Activated naive CD4-positive, alpha-beta T cell treated with anti-CD3 and anti-CD28 coated beads, Interleukin-2, amount 10 ng/mL, durations not matched to agents 7 days and 5 days (primary cell): ENCODE measurements around the gene TMEM131L.

ENCODE experiments used
- CTCF ChIA-PET: fragments of 350-600 bp; sonication (Branson Sonifier 250); formaldehyde crosslinking; loops from one replicate; lab custom pipeline; 2021; ENCODE audit warnings: antibody characterized with exemption; lab: Charles Lee
- DNase-seq: peaks from one replicate; pipeline ENCODE4 v3.0.0-alpha.2; 2020
- H3K27ac Mint-ChIP-seq: one replicate; pipeline ENCODE4 v1.8.0; 2021; ENCODE audit warnings: mild to moderate bottlenecking, moderate library complexity, mixed read lengths
- H3K27me3 Mint-ChIP-seq: one replicate; pipeline ENCODE4 v1.8.0; 2021; ENCODE audit warnings: mild to moderate bottlenecking, mixed read lengths
- H3K36me3 Mint-ChIP-seq: one replicate; pipeline ENCODE4 v1.8.0; 2021; ENCODE audit warnings: mixed read lengths
- H3K4me1 Mint-ChIP-seq: one replicate; pipeline ENCODE4 v1.8.0; 2021; ENCODE audit warnings: mixed read lengths
- H3K4me3 Mint-ChIP-seq: one replicate; pipeline ENCODE4 v1.8.0; 2021; ENCODE audit warnings: mild to moderate bottlenecking, moderate library complexity, mixed read lengths
- H3K9me3 Mint-ChIP-seq: one replicate; pipeline ENCODE4 v1.8.0; 2021; ENCODE audit warnings: mixed read lengths

TMEM131L gene

DNA sequence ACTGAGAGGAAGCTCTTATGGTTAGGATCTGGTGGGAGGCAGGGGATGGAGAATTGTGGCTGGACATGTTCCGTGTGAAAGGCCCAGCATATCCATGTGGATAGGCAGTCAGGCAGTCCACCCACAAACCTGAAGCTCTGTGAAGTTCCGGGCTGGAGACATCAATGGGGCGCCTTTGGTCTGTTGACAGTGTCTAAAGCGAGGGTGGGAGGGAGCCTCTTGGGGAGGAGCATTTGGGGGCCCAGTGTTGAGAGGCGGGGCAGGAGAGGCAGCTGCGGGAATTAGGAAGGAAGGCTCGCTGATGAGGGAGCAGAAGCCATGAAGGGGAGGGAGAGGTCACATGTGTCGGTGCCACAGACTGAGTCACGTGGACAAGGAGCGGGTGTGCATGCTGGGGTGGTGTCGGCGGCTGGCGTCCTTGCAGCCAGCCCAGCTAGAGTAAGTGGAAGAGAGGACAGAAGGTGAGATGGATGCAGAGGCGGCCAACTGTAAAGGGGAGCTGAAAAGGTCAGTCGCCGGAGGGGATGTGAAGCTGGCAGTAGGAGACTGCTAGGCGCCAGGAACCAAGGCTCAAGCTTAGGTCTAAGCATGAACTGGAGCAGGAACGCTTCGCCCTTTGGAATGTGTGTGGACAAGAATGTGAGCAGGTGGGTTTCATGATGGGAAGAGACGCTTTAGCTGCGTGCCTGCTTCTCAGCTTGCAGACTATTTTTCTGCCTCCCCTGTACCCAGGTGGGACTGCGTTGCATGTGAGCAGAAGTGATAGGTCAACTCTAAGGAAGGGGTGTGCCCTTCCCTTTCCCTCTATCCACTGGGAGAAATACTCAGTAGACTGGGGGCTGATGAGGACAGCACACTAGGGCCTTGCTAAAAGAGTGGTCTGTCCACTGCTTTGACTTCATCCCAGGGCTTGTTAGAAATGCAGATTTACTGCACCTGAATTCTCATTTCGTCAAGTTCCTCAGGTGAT lies 174.0 kb downstream of the TMEM131L start:
- H3K4me3 Mint-ChIP-seq = no peak overlapping the region
- peaks cover 1% of the 10 kb centered on the region for H3K9me3 Mint-ChIP-seq
- no peak for DNase-seq
- H3K4me1 Mint-ChIP-seq = peaks cover 9% of the 10 kb centered on the region
- H3K27me3 Mint-ChIP-seq = no peaks in the 10 kb centered on the region
- H3K27ac Mint-ChIP-seq = no peak overlapping the region
- H3K36me3 Mint-ChIP-seq = peaks cover 26% of the 10 kb centered on the region
- CTCF ChIA-PET = interaction anchor here (0.8 to 1.9 kb wide), 3 partner anchors 10 to 557 kb away, joined by 3 to 9 read pairs (median 3); no protein-coding TSS in a partner anchor

DNA sequence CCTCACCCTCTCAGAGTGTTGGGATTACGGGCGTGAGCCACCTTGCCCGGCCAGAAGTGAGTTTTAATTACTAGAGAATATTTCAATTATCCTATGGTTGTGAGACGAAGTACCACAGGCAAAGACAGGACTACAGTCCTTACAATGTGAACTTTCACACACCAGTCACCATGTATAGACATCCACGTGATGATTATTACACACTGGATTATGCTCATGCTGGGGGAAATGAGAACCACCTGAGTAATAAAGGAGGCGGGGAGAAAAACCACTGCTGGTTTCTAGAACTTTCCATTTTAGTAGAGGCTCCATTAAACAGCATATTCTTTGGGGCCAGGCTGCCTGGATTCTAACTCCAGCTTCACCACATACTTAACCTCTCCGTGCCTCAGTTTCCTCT lies 175.4 kb downstream of the TMEM131L start:
- H3K4me1 Mint-ChIP-seq = peaks cover 9% of the 10 kb centered on the region
- H3K4me3 Mint-ChIP-seq = no peak overlapping the region
- peaks cover 14% of the 10 kb centered on the region for H3K36me3 Mint-ChIP-seq
- H3K27me3 Mint-ChIP-seq = no peaks in the 10 kb centered on the region
- no peak overlapping the region for H3K27ac Mint-ChIP-seq
- CTCF ChIA-PET = interaction anchor here (0.8 kb wide), 1 partner anchor 298 kb away, joined by 3 read pairs; no protein-coding TSS in a partner anchor
- H3K9me3 Mint-ChIP-seq = peaks cover 1% of the 10 kb centered on the region
- DNase-seq = no peak

DNA sequence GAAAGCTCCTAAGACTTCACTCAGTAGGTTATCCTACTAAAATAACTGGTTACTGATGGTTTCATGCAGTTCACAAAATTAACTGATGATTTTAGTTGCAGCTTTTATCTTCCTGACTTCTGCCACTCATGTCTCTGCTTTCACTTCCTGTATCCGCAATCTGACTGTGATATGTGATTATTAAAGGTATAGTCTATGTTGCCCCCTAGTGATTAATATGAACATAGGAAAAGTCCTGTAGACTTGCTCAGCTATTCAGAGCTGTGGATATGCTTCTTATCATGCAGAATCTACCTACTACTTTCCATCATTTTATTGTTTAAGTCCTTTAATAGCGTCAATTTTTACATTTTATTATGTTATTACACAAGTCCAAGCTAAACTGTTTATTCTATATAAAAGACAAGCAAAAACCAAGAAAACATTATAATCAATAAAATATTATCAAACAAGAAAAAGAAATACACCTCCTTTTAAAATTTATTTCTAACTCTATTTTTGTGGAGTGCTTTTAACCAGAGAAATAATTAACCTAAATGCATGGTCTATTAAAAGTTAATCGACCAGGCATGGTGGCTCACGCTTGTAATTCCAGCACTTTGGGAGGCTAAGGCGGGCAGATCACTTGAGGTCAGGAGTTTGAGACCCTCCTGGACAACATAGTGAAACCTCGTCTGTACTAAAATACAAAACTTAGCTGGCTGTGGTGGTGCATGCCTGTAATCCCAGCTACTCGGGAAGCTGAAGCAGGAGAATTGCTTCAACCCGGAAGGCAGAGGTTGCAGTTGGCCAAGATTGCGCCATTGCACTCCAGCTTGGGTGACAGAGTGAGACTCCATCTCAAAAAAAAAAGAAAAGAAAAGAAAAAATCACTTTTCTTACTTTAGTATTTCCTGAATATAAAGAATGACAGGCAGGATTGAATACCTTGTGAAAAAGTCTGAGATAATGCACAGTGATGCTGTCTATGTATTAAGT lies 177.5 kb downstream of the TMEM131L start:
- H3K4me3 Mint-ChIP-seq = no peak overlapping the region

DNA sequence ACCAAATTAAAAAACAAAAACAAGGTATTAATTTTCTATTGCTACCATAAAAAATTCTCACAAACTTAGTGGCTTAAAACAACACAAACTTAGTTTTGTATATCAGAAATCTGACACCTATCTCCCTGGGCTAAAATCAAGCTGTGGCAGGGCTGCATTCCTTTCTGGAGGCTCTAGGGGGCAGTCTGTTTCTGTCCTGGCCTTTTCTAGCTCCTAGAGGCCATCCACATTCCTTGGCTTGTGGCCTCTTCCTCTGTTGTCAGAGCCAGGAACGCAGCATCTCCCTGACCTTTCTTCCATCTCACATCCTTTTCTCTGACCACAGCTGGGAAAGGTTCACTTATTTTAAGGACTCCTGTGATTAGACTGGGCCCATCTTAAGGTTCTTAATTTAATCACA lies 179.0 kb downstream of the TMEM131L start:
- CTCF ChIA-PET = interaction anchor here (0.9 to 3.6 kb wide), 9 partner anchors 10 to 502 kb away, joined by 3 to 42 read pairs (median 11); partner anchors contain the start of gene MND1
- H3K9me3 Mint-ChIP-seq = peaks cover 1% of the 10 kb centered on the region
- H3K4me3 Mint-ChIP-seq = no peak overlapping the region
- no peaks in the 10 kb centered on the region for H3K27me3 Mint-ChIP-seq
- peak; percentile 30 for DNase-seq
- H3K36me3 Mint-ChIP-seq = peaks cover 1% of the 10 kb centered on the region
- H3K4me1 Mint-ChIP-seq = peaks cover 23% of the 10 kb centered on the region
- no peak overlapping the region for H3K27ac Mint-ChIP-seq

More for the DNA sequence above, 177.5 kb downstream of the TMEM131L start:
- DNase-seq = no peak
- CTCF ChIA-PET = interaction anchor here (0.5 to 3.6 kb wide), 26 partner anchors 8 to 1630 kb away, joined by 3 to 42 read pairs (median 5); partner anchors contain the start of gene MND1
- H3K27ac Mint-ChIP-seq = no peak overlapping the region
- H3K4me1 Mint-ChIP-seq = peaks cover 19% of the 10 kb centered on the region
- no peaks in the 10 kb centered on the region for H3K27me3 Mint-ChIP-seq
- peaks cover 1% of the 10 kb centered on the region for H3K9me3 Mint-ChIP-seq
- H3K36me3 Mint-ChIP-seq = peaks cover 1% of the 10 kb centered on the region

DNA sequence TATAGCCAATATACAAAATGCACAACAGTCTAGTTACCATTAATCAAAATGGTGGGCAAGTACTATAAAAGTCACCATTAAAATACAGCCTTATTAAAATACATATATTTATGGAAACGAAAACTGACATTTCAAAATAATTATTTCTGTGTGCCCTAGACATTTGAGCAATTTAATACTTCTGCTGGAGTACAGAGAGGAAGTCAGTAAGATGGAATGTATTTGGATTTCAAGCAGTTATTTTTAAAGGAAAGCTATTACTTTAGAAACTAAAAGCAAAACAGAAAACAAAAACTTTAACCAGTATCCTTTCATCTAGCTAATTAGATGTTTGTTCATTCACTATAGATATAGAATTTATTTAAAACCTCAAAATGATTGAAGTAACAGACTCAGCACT lies 180.1 kb downstream of the TMEM131L start:
- H3K9me3 Mint-ChIP-seq = peaks cover 1% of the 10 kb centered on the region
- CTCF ChIA-PET = interaction anchor here (1.0 to 1.1 kb wide), 2 partner anchors 96 to 103 kb away, joined by 4 to 9 read pairs; no protein-coding TSS in a partner anchor
- peaks cover 31% of the 10 kb centered on the region for H3K4me1 Mint-ChIP-seq
- no peaks in the 10 kb centered on the region for H3K27me3 Mint-ChIP-seq
- H3K36me3 Mint-ChIP-seq = peaks cover 1% of the 10 kb centered on the region
- H3K4me3 Mint-ChIP-seq = no peak overlapping the region
- no peak overlapping the region for H3K27ac Mint-ChIP-seq
- DNase-seq = no peak

DNA sequence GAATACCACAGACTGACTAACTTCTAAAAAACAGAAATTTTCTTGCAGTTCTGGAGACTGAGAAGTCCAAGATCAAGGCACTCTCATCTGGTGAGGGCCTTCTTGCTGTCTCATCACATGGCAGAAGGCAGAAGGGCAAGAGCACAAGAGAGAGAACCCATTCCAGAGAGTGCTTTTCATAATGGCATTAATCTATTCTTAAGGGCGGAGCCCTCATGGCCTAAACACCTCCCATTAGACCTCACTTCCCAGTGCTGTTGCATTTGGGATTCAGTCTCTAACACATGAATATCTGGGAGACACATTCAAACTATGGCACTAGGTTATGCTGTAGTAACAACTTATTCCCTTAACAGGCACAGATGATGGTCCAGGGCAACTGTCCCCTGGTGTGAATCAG lies 180.8 kb downstream of the TMEM131L start:
- CTCF ChIA-PET = interaction anchor here (1.0 to 6.5 kb wide), 6 partner anchors 51 to 320 kb away, joined by 3 to 70 read pairs (median 4); no protein-coding TSS in a partner anchor
- Mint-ChIP-seq H3K36me3 (peaks cover 1% of the 10 kb centered on the region), H3K27ac (no peak overlapping the region), H3K27me3 (no peaks in the 10 kb centered on the region), H3K9me3 (peaks cover 1% of the 10 kb centered on the region), H3K4me1 (peaks cover 36% of the 10 kb centered on the region), H3K4me3 (no peak overlapping the region)
- DNase-seq = no peak

DNA sequence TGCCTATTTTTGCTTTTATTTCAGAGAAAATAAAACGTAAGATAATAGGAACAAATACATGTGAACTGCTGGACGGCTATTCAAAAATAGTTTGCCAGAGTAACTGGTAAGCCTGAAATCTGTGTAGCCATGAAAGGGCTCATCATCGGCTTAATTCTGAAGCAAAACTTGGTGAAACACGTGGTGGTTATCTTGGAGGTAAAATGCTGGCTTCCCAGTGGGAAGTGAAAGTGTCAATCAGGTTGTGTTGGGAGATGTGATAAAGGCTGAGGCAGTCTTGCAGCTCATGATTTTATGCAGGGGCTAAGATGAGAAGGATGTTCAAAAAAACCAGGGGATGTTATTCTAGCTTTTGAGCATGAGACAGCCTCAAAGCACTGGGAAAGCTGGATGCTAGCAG lies 181.8 kb downstream of the TMEM131L start:
- no peak overlapping the region for H3K27ac Mint-ChIP-seq
- H3K27me3 Mint-ChIP-seq = no peaks in the 10 kb centered on the region
- peaks cover 1% of the 10 kb centered on the region for H3K9me3 Mint-ChIP-seq
- CTCF ChIA-PET = interaction anchor here (0.5 to 6.5 kb wide), 15 partner anchors 15 to 511 kb away, joined by 3 to 70 read pairs (median 3); no protein-coding TSS in a partner anchor
- H3K4me3 Mint-ChIP-seq = no peak overlapping the region
- no peak for DNase-seq
- H3K4me1 Mint-ChIP-seq = peaks cover 42% of the 10 kb centered on the region
- H3K36me3 Mint-ChIP-seq = peaks cover 1% of the 10 kb centered on the region

DNA sequence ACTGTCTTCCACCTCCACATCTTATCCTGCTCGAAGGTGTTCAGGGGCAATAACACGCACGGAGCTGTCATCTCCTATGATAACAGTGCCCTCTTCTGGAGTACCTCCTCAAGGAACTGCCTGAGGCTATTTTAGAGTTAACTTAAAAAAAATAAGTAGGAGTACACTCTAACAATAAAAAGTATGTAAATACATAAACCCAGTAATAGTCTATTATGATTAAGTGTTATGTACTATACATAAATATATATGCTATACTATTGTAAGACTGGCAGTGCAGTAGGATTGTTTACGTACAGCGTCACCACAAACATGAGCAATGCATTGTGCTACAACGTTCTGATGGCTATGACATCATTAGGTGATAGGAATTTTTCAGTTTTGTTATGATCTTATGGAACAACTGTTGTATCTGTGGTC lies 183.4 kb downstream of the TMEM131L start:
- no peak for DNase-seq
- H3K36me3 Mint-ChIP-seq = peaks cover 1% of the 10 kb centered on the region
- H3K27ac Mint-ChIP-seq = no peak overlapping the region
- CTCF ChIA-PET = interaction anchor here (0.7 to 6.5 kb wide), 14 partner anchors 11 to 485 kb away, joined by 3 to 70 read pairs (median 4); partner anchors contain the start of gene MND1
- H3K4me1 Mint-ChIP-seq = peaks cover 38% of the 10 kb centered on the region
- no peaks in the 10 kb centered on the region for H3K27me3 Mint-ChIP-seq
- H3K4me3 Mint-ChIP-seq = no peak overlapping the region
- H3K9me3 Mint-ChIP-seq = peaks cover 1% of the 10 kb centered on the region

DNA sequence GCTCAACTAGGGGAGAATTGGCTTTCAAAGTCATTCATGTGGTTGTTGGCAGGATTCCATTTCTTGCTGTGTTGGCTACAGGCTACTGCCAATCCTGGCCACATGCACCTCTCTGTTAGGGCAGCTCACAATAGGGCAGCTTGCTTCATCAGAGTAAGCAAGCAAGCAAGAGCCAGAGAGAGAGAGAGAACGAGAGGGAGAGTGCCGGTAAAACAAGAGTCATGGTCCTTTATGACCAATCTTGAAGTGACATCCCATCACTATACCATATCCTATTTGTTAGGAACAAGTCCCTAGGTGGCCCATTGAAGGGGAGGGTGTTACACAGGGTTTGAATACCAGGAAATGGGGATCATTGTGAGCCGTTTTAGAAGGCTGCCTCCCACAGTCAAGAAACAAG lies 185.0 kb downstream of the TMEM131L start:
- Mint-ChIP-seq H3K27ac (peak overlapping the region; percentile 76), H3K36me3 (no peaks in the 10 kb centered on the region), H3K9me3 (no peaks in the 10 kb centered on the region), H3K27me3 (peaks cover 14% of the 10 kb centered on the region), H3K4me3 (no peak overlapping the region), H3K4me1 (peaks cover 38% of the 10 kb centered on the region)
- no peak for DNase-seq
- CTCF ChIA-PET = interaction anchor here (0.6 to 6.5 kb wide), 7 partner anchors 8 to 495 kb away, joined by 3 to 70 read pairs (median 3); partner anchors contain the start of gene MND1

DNA sequence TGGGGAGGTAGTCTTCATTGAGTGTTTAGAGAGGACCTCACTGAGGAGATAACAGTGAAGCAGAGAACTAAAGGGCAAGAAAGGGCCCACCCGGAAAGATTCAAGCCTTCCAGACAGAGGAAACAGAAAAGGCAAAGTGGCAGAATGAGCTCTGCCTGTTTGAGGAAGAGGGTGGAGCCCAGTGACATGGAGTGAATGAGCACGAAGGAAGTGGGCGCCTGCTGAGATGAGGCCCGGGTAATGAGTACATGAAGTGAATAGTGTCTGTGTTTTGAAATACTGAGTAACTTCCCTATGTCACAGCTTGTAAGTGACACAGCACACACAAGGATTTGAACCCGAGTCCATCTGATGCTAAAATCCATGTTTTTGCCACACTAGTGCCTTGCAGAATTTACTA lies 185.4 kb downstream of the TMEM131L start:
- Mint-ChIP-seq H3K9me3 (no peaks in the 10 kb centered on the region), H3K4me1 (peaks cover 38% of the 10 kb centered on the region), H3K4me3 (peak overlapping the region; percentile 1), H3K36me3 (no peaks in the 10 kb centered on the region), H3K27ac (peak overlapping the region; percentile 76), H3K27me3 (peaks cover 14% of the 10 kb centered on the region)
- peak; percentile 67 for DNase-seq
- CTCF ChIA-PET = interaction anchor here (0.6 to 6.5 kb wide), 7 partner anchors 8 to 496 kb away, joined by 3 to 70 read pairs (median 3); partner anchors contain the start of gene MND1

DNA sequence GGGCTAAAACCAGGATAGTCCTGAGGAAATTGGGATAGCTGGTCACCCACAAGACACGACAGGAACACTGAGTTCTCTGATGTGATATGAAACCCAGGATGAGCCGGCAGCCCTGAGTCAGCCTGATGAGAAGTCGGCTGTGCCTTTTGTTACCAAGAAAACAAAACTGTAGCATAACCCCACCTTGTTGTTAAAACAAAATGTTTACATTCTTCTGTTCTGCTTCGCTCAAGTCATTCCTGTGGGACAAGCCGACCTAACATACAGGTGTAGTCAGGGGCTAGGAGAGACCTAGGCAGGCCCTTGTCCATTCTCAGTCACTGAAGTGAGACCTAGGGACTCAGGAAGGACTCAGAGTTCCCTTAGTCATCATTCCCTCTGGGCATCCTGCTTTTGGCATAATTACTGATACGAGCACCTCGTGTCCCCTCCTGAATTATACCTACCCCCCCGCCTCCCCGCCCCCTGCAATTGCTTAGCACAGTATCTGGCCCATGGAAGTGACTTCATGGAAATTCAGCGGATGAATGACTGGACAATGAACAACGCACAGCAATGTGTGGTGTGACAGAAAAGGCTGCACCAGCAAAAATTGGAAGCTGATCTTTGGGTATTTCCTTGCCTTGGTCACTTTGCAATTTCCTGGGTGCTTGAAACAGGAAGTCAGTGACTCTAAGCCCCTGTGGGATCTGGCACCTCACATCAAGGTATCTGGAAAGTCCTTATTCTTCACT lies 186.1 kb downstream of the TMEM131L start:
- H3K36me3 Mint-ChIP-seq = no peaks in the 10 kb centered on the region
- H3K9me3 Mint-ChIP-seq = no peaks in the 10 kb centered on the region
- H3K27me3 Mint-ChIP-seq = peaks cover 14% of the 10 kb centered on the region
- DNase-seq = no peak
- H3K4me1 Mint-ChIP-seq = peaks cover 36% of the 10 kb centered on the region
- CTCF ChIA-PET = interaction anchor here (1.1 to 6.5 kb wide), 7 partner anchors 9 to 496 kb away, joined by 3 to 70 read pairs (median 4); partner anchors contain the start of gene MND1
- peak overlapping the region; percentile 76 for H3K27ac Mint-ChIP-seq
- H3K4me3 Mint-ChIP-seq = no peak overlapping the region

DNA sequence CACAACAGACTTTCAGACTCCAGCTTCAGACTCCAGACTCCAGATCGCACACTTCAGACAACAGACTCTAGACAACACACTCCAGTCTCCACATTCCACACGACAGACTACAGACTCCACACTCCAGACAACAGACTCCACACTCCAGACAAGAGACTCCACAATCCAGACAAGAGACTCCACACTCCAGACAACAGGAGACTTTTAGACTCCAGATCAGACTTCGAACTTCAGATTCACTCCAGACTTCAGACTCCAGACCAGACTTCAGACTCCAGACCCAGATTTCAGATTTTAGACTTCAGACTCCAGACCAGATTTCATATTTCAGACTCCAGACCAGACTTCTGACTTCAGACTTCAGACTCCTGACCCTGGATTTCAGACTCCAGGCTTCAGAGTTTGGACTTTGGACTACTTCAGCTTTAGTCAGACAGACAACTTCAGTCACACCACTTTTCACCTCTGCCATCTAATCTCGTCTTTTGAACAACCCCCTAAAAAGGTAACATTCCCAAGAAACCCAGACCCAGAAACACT lies 188.9 kb downstream of the TMEM131L start:
- CTCF ChIA-PET = no interaction called here

More for the DNA sequence above, 188.9 kb downstream of the TMEM131L start:
- Mint-ChIP-seq H3K4me1 (peaks cover 25% of the 10 kb centered on the region), H3K27ac (no peak overlapping the region), H3K4me3 (no peak overlapping the region), H3K27me3 (peaks cover 28% of the 10 kb centered on the region), H3K36me3 (no peaks in the 10 kb centered on the region), H3K9me3 (no peaks in the 10 kb centered on the region)
- no peak for DNase-seq
